HG03432 (cell line): ENCODE data around the gene COG5.
"Not testable (repeated sequence)": the region's sequence is repeated elsewhere in the genome, so short reads cannot be mapped to it uniquely, and the experiment has no call there.

ENCODE experiments used
- ATAC-seq: cut with Tn5 transposase; IDR thresholded peaks from one replicate; pipeline ENCODE4 v1.9.1; 2021; ENCODE audit warnings: mild to moderate bottlenecking, moderate library complexity; ENCODE audit not compliant: unreplicated experiment

The COG5 gene

GRCh38 chr7:107580716-107581383 lies 17.1 kb upstream of the COG5 start:
- ATAC-seq: no peak

- peak; percentile 94 for ATAC-seq
Measured at GRCh38 chr7:107579885-107580715, 16.4 kb upstream of the COG5 start, which contains the start of gene BCAP29. BCAP29 (plus strand) TSS chr7:107580246; CDS start chr7:107580773, 527 bp downstream.

- ATAC-seq: no peak
Measured at GRCh38 chr7:107579554-107579884, 15.8 kb upstream of the COG5 start.

GRCh38 chr7:107573537-107573936 lies 9.8 kb upstream of the COG5 start:
- ATAC-seq: no peak

- ATAC-seq: no peak
Measured at GRCh38 chr7:107570298-107570697, 6.6 kb upstream of the COG5 start.

GRCh38 chr7:107564553-107565298 lies 1.0 kb upstream of the COG5 start:
- peak; percentile 8 for ATAC-seq

- ATAC-seq: peak; percentile 69
Measured at GRCh38 chr7:107563081-107563774, 492 bp downstream of the COG5 start.

GRCh38 chr7:107560898-107561516 lies 2.7 kb downstream of the COG5 start:
- ATAC-seq: no peak

GRCh38 chr7:107559864-107560263 lies 3.9 kb downstream of the COG5 start:
- ATAC-seq: no peak

- no peak for ATAC-seq
Measured at GRCh38 chr7:107555893-107556292, 7.8 kb downstream of the COG5 start.

- ATAC-seq: no peak
Measured at GRCh38 chr7:107551936-107552335, 11.8 kb downstream of the COG5 start.

GRCh38 chr7:107544848-107545591 lies 18.7 kb downstream of the COG5 start:
- no peak for ATAC-seq

GRCh38 chr7:107543338-107543993 lies 20.3 kb downstream of the COG5 start:
- ATAC-seq: no peak

GRCh38 chr7:107538001-107538400 lies 25.7 kb downstream of the COG5 start:
- ATAC-seq: no peak

GRCh38 chr7:107537228-107537627 lies 26.5 kb downstream of the COG5 start:
- not testable (repeated sequence) for ATAC-seq

- ATAC-seq: no peak
Measured at GRCh38 chr7:107534139-107534538, 29.6 kb downstream of the COG5 start.

- ATAC-seq: no peak
Measured at GRCh38 chr7:107530751-107531150, 33.0 kb downstream of the COG5 start.

- no peak for ATAC-seq
Measured at GRCh38 chr7:107528461-107528860, 35.3 kb downstream of the COG5 start.

GRCh38 chr7:107527196-107527595 lies 36.5 kb downstream of the COG5 start:
- ATAC-seq: no peak
